Dedifferentiated amniotic fluid mesenchymal stem cell (primary cell): Measurements from ENCODE around the gene CADPS.

Experiments used
- DNase-seq: peaks from one replicate; pipeline ENCODE4 v3.0.0-alpha.2; 2016; ENCODE audit errors: extremely low spot score

Gene CADPS

DNA sequence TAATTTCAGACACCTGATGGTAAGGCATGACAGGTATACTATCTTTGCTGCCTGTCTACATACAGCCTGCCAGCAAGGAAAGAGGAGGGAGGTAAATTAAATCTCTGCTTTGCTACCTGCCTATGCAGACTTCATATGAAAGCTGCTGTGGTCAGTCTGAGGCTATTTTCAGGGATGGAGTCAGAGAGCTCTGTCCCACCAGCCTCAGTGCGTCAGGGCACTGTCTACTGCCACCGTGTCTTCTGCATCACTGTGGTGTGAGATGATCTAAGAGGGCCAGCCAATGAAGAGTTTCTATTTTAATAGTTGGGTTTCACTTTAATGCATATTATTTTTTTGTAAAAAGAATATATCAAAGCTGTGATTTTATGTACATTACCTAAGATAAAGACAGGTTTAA is 125.6 kb downstream of the CADPS start:
- DNase-seq = no peak

- DNase-seq = no peak
Measured at GRCh38 chr3:62749130-62749529, 126.1 kb downstream of the CADPS start.

GRCh38 chr3:62737449-62737848 is 137.8 kb downstream of the CADPS start:
- DNase-seq = no peak

DNA sequence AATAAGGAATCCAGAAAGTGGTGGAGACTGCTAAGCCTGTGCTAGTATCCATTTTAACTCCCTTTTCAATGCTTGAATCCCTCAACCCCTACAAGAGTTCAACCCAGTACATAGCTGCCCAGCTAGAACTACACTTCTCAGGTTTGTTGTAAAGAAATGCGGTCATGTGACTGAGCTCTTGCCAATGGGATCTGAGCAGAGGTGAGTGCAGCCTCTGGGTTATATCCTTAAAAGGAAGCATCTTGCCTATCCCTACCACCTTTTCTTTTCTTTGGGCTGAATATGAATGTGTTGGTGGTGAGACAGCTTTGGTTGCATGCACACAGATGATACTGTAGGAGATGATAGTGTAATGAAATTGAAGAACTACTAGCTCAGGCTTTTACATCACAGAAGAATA is 139.7 kb downstream of the CADPS start:
- no peak for DNase-seq

GRCh38 chr3:62732183-62732904 is 142.9 kb downstream of the CADPS start:
- DNase-seq = no peak

GRCh38 chr3:62727981-62728380 is 147.2 kb downstream of the CADPS start:
- no peak for DNase-seq

DNA sequence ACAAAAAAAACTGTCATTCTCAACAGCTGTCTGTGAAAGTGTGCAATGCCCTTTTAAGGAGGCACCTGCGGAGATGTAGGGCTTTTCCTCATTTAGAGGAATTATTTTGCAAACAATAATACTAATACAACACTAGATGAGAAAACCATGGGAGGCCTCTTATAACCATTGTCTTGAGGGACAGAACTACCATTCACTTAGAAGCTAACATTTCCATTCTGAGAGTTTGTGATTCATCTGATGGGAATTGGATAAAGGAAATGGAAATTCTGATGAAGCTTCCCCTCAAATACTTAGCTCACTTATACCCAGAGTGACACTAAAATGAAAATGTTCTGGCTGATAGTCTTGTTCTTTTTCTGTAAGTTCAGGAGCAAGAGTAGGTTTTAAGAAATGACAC is 147.7 kb downstream of the CADPS start:
- no peak for DNase-seq

DNA sequence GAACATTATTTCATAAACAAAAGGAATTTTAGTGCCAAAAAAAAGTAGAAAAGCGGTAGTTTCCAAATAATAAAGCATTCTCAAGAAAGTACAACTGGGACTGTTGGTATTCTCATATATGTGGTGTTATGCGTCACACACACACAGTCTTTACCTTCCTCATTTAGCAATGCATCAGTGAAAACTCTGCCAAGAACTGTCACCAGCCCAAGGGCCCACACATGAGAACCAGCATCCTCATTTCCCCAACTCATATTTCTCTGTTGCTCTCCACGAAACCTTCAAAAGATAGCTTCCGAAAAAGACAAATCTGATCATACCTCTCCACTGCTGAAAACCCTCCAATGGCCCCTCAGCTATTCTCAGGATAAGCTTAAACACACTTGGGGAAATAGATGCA is 150.7 kb downstream of the CADPS start:
- DNase-seq = no peak

- no peak for DNase-seq
Measured at GRCh38 chr3:62723914-62724217, 151.3 kb downstream of the CADPS start.

GRCh38 chr3:62723166-62723913 is 151.9 kb downstream of the CADPS start:
- no peak for DNase-seq

DNA sequence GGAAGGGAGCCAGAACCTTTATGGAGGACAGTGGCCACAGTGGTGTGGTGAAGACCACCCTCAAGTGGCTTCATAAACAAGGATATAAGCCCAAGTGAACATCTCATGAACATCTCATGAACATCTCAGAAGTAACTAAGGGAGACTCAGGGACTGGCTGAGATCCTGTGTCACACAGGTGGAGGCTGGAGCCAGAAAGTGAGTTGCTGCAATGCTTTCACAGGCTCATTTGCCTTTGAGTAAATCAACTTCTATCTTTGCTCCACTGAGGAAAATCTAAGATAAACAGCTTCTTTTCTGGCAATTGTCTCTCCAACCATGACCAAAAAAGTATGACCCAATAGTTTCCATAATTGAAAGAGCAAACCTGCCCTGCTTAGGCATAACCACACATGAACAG is 152.9 kb downstream of the CADPS start:
- no peak for DNase-seq

DNA sequence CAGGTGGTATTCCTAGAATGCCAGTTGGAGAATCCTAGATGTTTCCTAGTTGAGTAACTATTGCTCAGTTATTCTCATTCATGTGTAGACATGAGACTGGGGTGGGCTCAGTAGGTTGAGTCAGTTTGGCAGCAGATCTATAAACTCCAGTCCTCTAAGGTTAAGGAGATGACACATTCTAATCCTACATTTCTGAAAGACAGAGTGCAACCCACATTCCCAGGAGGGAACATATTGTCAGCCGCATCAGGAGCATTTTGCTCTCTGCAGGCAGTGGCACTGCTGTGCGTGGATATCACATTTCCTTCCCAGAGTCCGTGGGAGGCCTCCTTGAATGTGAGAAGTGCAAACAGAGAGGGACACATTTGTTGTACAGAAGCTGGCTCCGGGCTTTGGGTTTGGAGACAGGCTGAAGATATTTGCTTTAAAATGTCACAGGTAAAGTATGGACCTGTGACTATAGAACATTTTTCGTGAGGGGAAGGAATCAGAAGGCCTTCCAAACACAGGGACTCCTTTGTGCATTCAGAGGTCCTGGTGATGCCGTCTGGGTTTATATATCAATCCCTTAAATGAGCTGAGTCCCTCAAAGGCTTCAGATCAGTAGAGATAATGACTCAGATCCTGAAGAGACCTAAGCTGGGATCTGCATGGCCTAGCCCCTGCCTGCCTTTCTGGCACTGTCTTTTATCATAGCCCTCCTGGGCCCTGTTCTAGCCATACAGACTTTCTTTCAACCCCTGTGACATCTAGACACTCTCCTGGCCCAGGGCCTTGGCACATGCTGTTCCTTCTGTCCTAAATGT is 156.5 kb downstream of the CADPS start:
- DNase-seq = no peak

DNA sequence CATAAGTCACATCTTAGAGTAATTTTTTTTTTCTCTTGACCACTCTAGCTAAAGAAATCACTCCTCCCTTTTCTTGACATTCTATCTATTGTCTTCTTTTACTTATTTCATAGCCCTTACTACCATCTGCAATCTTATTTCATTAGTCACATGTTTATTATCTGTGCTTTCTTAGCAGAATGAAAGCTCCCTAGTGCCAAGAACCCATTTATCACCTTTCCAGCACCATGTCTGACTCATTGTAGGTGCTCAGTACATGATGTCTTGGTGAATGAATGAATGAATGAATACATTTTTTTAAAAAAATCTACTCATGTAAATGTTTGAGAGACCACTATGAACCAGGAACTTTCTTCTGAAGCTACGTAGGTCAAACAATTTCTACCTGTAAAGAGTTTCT is 157.2 kb downstream of the CADPS start:
- DNase-seq = no peak

DNA sequence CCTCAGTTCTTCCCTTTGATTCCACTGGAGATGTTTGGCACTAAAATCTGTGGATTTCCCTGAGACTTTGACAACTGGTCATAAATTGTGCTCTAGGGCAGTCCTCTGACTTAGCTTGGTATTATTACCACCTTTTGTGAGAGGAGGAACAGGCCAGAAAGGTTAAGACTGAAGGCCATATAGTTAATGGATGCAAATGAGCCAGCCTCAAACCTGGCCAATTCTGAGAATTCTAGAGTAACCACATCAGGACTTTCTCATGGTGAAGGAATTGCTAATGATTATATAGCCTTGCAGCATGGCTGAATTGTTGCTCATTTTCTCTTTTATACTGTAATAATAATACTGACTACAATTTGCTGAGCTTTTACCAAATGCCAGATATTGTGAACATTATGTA is 162.5 kb downstream of the CADPS start:
- no peak for DNase-seq

GRCh38 chr3:62710751-62711150 is 164.5 kb downstream of the CADPS start:
- no peak for DNase-seq

GRCh38 chr3:62708638-62709373 is 166.4 kb downstream of the CADPS start:
- no peak for DNase-seq

DNA sequence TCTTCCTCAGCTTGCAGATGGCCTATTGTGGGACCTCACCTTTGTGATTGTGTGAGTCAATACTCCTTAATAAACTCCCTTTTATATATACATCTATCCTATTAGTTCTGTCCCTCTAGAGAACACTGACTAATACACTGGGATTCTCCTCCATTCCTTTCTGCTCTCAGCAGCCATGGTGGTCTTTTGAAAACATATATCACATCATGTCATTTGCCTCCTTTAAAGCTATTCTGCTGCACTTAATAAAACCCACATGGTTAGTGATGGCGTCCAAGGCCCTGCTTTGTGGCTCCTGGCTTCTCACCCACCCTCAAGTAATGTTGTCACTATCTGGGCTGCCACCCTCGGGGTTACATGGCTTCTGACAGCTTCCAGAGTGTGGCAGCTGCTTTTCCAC is 169.5 kb downstream of the CADPS start:
- DNase-seq = no peak

DNA sequence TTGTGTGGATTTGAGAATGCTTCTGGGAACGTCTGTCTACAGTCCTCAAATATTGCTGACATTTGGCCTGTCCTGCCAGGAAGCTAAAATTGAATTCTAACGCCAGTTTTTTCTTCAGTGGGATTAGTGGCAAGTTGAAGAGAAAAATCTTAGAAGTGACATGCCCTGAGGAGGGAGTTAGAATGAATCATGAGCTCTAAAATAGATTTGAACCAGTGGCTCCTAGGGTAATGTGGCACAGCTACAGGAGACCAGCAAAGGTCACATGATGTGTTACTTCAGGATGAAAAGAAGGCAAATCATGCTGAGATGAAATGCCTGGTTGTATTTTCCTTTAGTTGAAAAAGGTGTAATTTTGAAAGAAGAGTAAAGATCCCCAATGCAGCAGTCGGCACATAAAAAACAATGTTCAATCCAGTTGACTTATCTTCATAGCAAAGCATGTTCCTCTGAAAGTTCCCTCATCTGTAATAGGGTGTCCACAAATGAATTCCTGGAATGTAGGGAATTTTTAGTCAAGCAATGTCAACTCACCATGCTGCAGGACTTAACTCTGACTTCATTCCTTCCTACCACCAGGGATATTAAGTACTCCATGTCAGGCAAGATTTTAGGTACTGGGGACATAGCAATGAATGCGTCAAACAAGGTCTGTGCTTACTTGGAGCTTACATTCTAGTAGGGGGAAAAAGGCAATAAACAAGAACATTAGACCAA is 171.6 kb downstream of the CADPS start:
- DNase-seq = no peak

DNA sequence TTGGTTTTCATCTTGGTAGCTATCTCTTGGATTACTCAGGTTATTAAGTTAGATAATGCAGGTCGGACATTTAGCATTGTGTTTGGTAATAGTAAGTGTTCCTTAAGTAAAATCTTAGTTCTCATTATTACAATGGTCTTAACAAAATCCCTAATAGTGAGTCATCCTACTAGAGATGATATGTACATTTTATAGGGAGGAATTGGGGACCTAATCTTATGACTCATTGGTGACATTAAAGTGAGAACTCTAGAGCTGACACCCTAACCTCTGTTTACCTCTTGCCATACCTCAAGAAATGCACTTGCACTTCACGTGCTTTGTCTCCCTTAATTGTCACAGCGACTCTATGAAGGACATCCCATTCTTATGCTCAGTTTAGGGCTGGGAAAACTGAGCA is 174.9 kb downstream of the CADPS start:
- DNase-seq = no peak

- DNase-seq = no peak
Measured at GRCh38 chr3:62699728-62700127, 175.5 kb downstream of the CADPS start.

GRCh38 chr3:62696011-62696410 is 179.2 kb downstream of the CADPS start:
- no peak for DNase-seq

GRCh38 chr3:62688812-62689211 is 186.4 kb downstream of the CADPS start:
- DNase-seq = no peak
